H9 (cell line): Measurements from ENCODE around the gene WDR64. TPM values are rescaled to one million over a fixed set of nuclear protein-coding genes. Genes with fewer than 3 reads are reported as not detected.
"Not testable (repeated sequence)": the region's sequence is repeated elsewhere in the genome, so short reads cannot be mapped to it uniquely, and the experiment has no call there.

Source experiments
- DNase-seq: peaks from one replicate; pipeline ENCODE4 v3.0.0-alpha.2; 2017
- H2AFZ ChIP-seq: one replicate; pipeline ENCODE4 v1.6.1; 2013; ENCODE audit warnings: mild to moderate bottlenecking, low read length, control low read depth, moderate library complexity
- H2AK5ac ChIP-seq: 2 replicates; pipeline ENCODE4 v1.6.1; 2013; ENCODE audit warnings: low read length, control low read depth, mixed read lengths; ENCODE audit not compliant: insufficient read length
- H2BK120ac ChIP-seq: one replicate; pipeline ENCODE4 v1.6.1; 2013; ENCODE audit warnings: low read depth, mild to moderate bottlenecking, low read length, control low read depth, inconsistent platforms; ENCODE audit not compliant: poor library complexity, severe bottlenecking
- H2BK12ac ChIP-seq: 2 replicates; pipeline ENCODE4 v1.6.1; 2013; ENCODE audit warnings: low read length, control low read depth, mixed read lengths, low read depth; ENCODE audit not compliant: insufficient read length
- H2BK15ac ChIP-seq: 2 replicates; pipeline ENCODE4 v1.6.1; 2013; ENCODE audit warnings: low read depth, low read length, control low read depth
- H2BK20ac ChIP-seq: one replicate; pipeline ENCODE4 v1.6.1; 2013; ENCODE audit warnings: low read depth, mild to moderate bottlenecking, low read length, control low read depth, inconsistent platforms; ENCODE audit not compliant: poor library complexity, severe bottlenecking
- H2BK5ac ChIP-seq: 2 replicates; pipeline ENCODE4 v1.6.1; 2013; ENCODE audit warnings: low read length, control low read depth, mixed read lengths; ENCODE audit not compliant: insufficient read length
- H3K14ac ChIP-seq: 2 replicates; pipeline ENCODE4 v1.6.1; 2013; ENCODE audit warnings: low read length, control low read depth; ENCODE audit not compliant: insufficient read depth
- H3K18ac ChIP-seq: 2 replicates; pipeline ENCODE4 v1.6.1; 2013; ENCODE audit warnings: low read depth, mild to moderate bottlenecking, mixed read lengths, low read length, control low read depth; ENCODE audit not compliant: insufficient read length
- H3K23ac ChIP-seq: 2 replicates; pipeline ENCODE4 v1.6.1; 2013; ENCODE audit warnings: low read length, control low read depth, mixed read lengths, low read depth; ENCODE audit not compliant: insufficient read length
- H3K23me2 ChIP-seq: 2 replicates; pipeline ENCODE4 v1.6.1; 2013; ENCODE audit warnings: low read depth, mild to moderate bottlenecking, mixed read lengths, low read length, control low read depth; ENCODE audit not compliant: insufficient read length, poor library complexity, severe bottlenecking
- H3K27ac ChIP-seq: 2 replicates; pipeline ENCODE4 v1.5.1; 2013; ENCODE audit warnings: low read length, control low read depth, mixed read lengths, low read depth; ENCODE audit not compliant: insufficient read length
- H3K27me3 ChIP-seq: 2 replicates; pipeline ENCODE4 v1.6.1; 2013; ENCODE audit warnings: low read length, control low read depth, inconsistent platforms; ENCODE audit not compliant: insufficient read depth
- H3K4ac ChIP-seq: 2 replicates; pipeline ENCODE4 v1.6.1; 2013; ENCODE audit warnings: low read depth, mild to moderate bottlenecking, control low read depth, inconsistent platforms, low read length, moderate library complexity
- H3K4me1 ChIP-seq: 2 replicates; pipeline ENCODE4 v1.6.1; 2013; ENCODE audit warnings: low read length, control low read depth, inconsistent platforms; ENCODE audit not compliant: insufficient read depth
- H3K4me2 ChIP-seq: 2 replicates; pipeline ENCODE4 v1.6.1; 2013; ENCODE audit warnings: low read length, control low read depth, mixed read lengths; ENCODE audit not compliant: insufficient read length, insufficient read depth
- H3K56ac ChIP-seq: 2 replicates; pipeline ENCODE4 v1.6.1; 2013; ENCODE audit warnings: low read depth, mild to moderate bottlenecking, mixed read lengths, low read length, control low read depth; ENCODE audit not compliant: insufficient read length
- H3K79me1 ChIP-seq: 2 replicates; pipeline ENCODE4 v1.6.1; 2013; ENCODE audit warnings: low read depth, mild to moderate bottlenecking, moderate library complexity, low read length, control low read depth, inconsistent platforms; ENCODE audit not compliant: insufficient read depth, poor library complexity, severe bottlenecking
- H3K79me2 ChIP-seq: 2 replicates; pipeline ENCODE4 v1.6.1; 2013; ENCODE audit warnings: low read length, control low read depth, inconsistent platforms; ENCODE audit not compliant: insufficient read depth
- H3K9ac ChIP-seq: 2 replicates; pipeline ENCODE4 v1.6.1; 2013; ENCODE audit warnings: low read length, control low read depth, mixed read lengths; ENCODE audit not compliant: insufficient read length; ENCODE audit errors: extremely low read depth
- H3K9me3 ChIP-seq: one replicate; pipeline ENCODE4 v1.6.1; 2013; ENCODE audit warnings: low read depth, low read length, inconsistent platforms; ENCODE audit not compliant: control insufficient read depth
- H3T11ph ChIP-seq: one replicate; pipeline ENCODE4 v1.6.1; 2013; ENCODE audit warnings: mild to moderate bottlenecking, low read length, control low read depth, inconsistent platforms
- H4K20me1 ChIP-seq: one replicate; pipeline ENCODE4 v1.6.1; 2013; ENCODE audit not compliant: control insufficient read depth, insufficient read length, insufficient read depth
- H4K5ac ChIP-seq: 2 replicates; pipeline ENCODE4 v1.6.1; 2013; ENCODE audit warnings: low read depth, mild to moderate bottlenecking, mixed read lengths, low read length, control low read depth; ENCODE audit not compliant: insufficient read length
- H4K8ac ChIP-seq: replicated peaks from 2 replicates; pipeline ENCODE4 v1.6.1; 2013; ENCODE audit warnings: low read length, control low read depth, mixed read lengths, low read depth; ENCODE audit not compliant: insufficient read length
- H4K91ac ChIP-seq: 2 replicates; pipeline ENCODE4 v1.6.1; 2013; ENCODE audit warnings: low read depth, mild to moderate bottlenecking, moderate library complexity, mixed read lengths, low read length, control low read depth; ENCODE audit not compliant: insufficient read length
- H3K27ac Mint-ChIP-seq, 3 experiments: 2 replicates in 2 of 3; 3 replicates in 1 of 3; pipeline ENCODE4 v1.8.0; 2020 to 2021; ENCODE audit warnings: mixed read lengths in 3 of 3, mild to moderate bottlenecking in 1 of 3, moderate library complexity in 1 of 3
- H3K27me3 Mint-ChIP-seq: 2 replicates; pipeline ENCODE4 v1.8.0; 2021; ENCODE audit warnings: low read depth, mild to moderate bottlenecking, moderate library complexity, mixed read lengths
- H3K36me3 Mint-ChIP-seq, 3 experiments: 2 replicates in 2 of 3; 3 replicates in 1 of 3; pipeline ENCODE4 v1.8.0; 2020 to 2021; ENCODE audit warnings: low read depth in 3 of 3, mixed read lengths in 3 of 3; ENCODE audit not compliant: insufficient read depth in 1 of 3
- H3K4me1 Mint-ChIP-seq, 2 experiments: 2 replicates each; pipeline ENCODE4 v1.8.0; 2020; ENCODE audit warnings: mixed read lengths in 2 of 2
- H3K4me3 Mint-ChIP-seq, 2 experiments: 2 replicates in 1 of 2; 3 replicates in 1 of 2; pipeline ENCODE4 v1.8.0; 2020 to 2021; ENCODE audit warnings: mild to moderate bottlenecking in 2 of 2, mixed read lengths in 2 of 2, moderate library complexity in 1 of 2
- H3K9me3 Mint-ChIP-seq, 2 experiments: 2 replicates in 1 of 2; 3 replicates in 1 of 2; pipeline ENCODE4 v1.8.0; 2020; ENCODE audit warnings: mild to moderate bottlenecking in 2 of 2, mixed read lengths in 2 of 2, moderate library complexity in 1 of 2
- WGBS: extraction: QIAGEN DNeasy Blood & Tissue Kit; methylation state at CpG from one replicate; pipeline ENCODE4 v1.1.7; 2013; ENCODE audit warnings: missing lambda C conversion rate, low lambda C conversion rate, mixed read lengths; ENCODE audit not compliant: insufficient read length; ENCODE audit errors: extremely low coverage; 5-methylcytosine and 5-hydroxymethylcytosine counted together
- total RNA-seq: library from RNA; stranded (reverse); gene quantifications from 2 replicates; pipeline ENCODE4 v1.2.1, GENCODE V29; 2021
- TF ChIP-seq, protein P1 (sequence below): fragments of 200-600 bp; sonication (generic); conservative IDR thresholded peaks from 3 replicates; pipeline ENCODE4 v1.8.0; 2021; ENCODE audit warnings: antibody characterized with exemption, mild to moderate bottlenecking

WDR64 gene
- total RNA-seq, 1 experiment from 2014 or later = not detected

GRCh38 chr1:241802863-241803262, 150.8 kb downstream of the WDR64 start:
- Histone ChIP-seq H2BK15ac (no peak overlapping the region), H2BK5ac (no peak overlapping the region), H3K14ac (no peak overlapping the region), H3T11ph (no peak overlapping the region), H2AFZ (no peak overlapping the region), H3K4ac (no peak overlapping the region), H4K91ac (no peak overlapping the region), H3K23me2 (no peaks in the 10 kb centered on the region), H4K20me1 (no peaks in the 10 kb centered on the region), H3K4me1 (no peaks in the 10 kb centered on the region), H3K79me1 (no peaks in the 10 kb centered on the region), H3K27ac (no peak overlapping the region), H2BK20ac (no peak overlapping the region), H3K4me2 (no peak overlapping the region), H3K9ac (no peak overlapping the region), H3K27me3 (no peaks in the 10 kb centered on the region), H3K18ac (no peak overlapping the region), H2BK12ac (no peak overlapping the region), H3K23ac (no peak overlapping the region), H3K79me2 (no peaks in the 10 kb centered on the region), H2AK5ac (no peak overlapping the region), H3K56ac (no peak overlapping the region), H2BK120ac (no peak overlapping the region), H4K8ac (no peak overlapping the region), H3K9me3 (no peaks in the 10 kb centered on the region), H4K5ac (no peak overlapping the region)
- Mint-ChIP-seq H3K27me3 (no peaks in the 10 kb centered on the region; the same call in 1 of the 2 replicates), H3K4me1 (no peaks in the 10 kb centered on the region), H3K36me3 (no peaks in the 10 kb centered on the region), H3K4me3 (no peak overlapping the region), H3K27ac (peak overlapping the region in 1 of 3 experiments; percentile 79; a peak in 1 of 7 replicates), H3K9me3 (no peaks in the 10 kb centered on the region)
- TF ChIP-seq, protein P1, sequence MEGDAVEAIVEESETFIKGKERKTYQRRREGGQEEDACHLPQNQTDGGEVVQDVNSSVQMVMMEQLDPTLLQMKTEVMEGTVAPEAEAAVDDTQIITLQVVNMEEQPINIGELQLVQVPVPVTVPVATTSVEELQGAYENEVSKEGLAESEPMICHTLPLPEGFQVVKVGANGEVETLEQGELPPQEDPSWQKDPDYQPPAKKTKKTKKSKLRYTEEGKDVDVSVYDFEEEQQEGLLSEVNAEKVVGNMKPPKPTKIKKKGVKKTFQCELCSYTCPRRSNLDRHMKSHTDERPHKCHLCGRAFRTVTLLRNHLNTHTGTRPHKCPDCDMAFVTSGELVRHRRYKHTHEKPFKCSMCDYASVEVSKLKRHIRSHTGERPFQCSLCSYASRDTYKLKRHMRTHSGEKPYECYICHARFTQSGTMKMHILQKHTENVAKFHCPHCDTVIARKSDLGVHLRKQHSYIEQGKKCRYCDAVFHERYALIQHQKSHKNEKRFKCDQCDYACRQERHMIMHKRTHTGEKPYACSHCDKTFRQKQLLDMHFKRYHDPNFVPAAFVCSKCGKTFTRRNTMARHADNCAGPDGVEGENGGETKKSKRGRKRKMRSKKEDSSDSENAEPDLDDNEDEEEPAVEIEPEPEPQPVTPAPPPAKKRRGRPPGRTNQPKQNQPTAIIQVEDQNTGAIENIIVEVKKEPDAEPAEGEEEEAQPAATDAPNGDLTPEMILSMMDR = no peak
- WGBS = no CpG with 5 or more reads among the region's 3 CpGs
- DNase-seq = no peak

DNA sequence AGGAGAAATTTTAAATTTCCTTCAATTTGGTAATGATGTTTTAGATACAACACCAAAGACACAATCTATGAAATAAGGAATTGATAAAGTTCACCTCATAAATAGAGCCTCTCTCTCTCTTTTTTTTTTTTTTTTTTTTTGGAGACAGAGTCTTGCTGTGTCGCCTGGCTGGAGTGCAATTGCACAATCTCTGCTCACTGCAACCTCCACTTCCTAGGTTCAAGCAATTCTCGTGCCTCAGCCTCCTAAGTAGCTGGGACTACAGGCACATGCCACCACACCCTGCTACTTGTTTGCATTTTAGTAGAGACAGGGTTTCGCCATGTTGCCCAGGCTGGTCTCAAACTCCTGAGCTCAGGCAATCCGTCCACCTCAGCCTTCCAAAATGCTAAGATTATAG, 152.6 kb downstream of the WDR64 start:
- H2BK5ac ChIP-seq, H3K9ac ChIP-seq, H2AFZ ChIP-seq, H3K14ac ChIP-seq, H3K27me3 ChIP-seq, H2BK12ac ChIP-seq, H3K27ac Mint-ChIP-seq, H4K91ac ChIP-seq, H3K4me1 ChIP-seq, H3K79me1 ChIP-seq, H2BK20ac ChIP-seq, H3K9me3 ChIP-seq, H3K27ac ChIP-seq, H4K20me1 ChIP-seq, H3K56ac ChIP-seq, H3K4me3 Mint-ChIP-seq, H4K8ac ChIP-seq, H2AK5ac ChIP-seq, H3K4me1 Mint-ChIP-seq, H2BK120ac ChIP-seq, DNase-seq, H3K27me3 Mint-ChIP-seq, H3K18ac ChIP-seq, H3K23me2 ChIP-seq, H3T11ph ChIP-seq, H3K4me2 ChIP-seq, H3K4ac ChIP-seq, H3K9me3 Mint-ChIP-seq, H4K5ac ChIP-seq, H3K36me3 Mint-ChIP-seq, H3K23ac ChIP-seq, H3K79me2 ChIP-seq, H2BK15ac ChIP-seq: not testable (repeated sequence)
- WGBS = no CpG with 5 or more reads among the region's 4 CpGs
